WTC11 (cell line): ENCODE measurements around the gene IKBKG. TPM values are rescaled to one million over a fixed set of nuclear protein-coding genes. Genes with fewer than 3 reads are reported as not detected.
"Not testable (repeated sequence)": the region's sequence is repeated elsewhere in the genome, so short reads cannot be mapped to it uniquely, and the experiment has no call there.

Experiments
- ATAC-seq: fragments of 200-7000 bp; cut with Tn5 transposase; 2 replicates; pipeline ENCODE4 v1.10.0; 2021; ENCODE audit warnings: mild to moderate bottlenecking, moderate library complexity
- CTCF ChIA-PET: fragments of 300-600 bp; sonication (Branson Sonifier 250); formaldehyde crosslinking; loops from one replicate; lab custom pipeline; 2021; ENCODE audit warnings: antibody characterized with exemption; lab: Charles Lee
- POLR2A ChIA-PET: fragments of 350-600 bp; sonication (Branson Sonifier 250); formaldehyde crosslinking; loops from one replicate; lab custom pipeline; 2021; ENCODE audit warnings: antibody characterized with exemption; lab: Charles Lee
- DNase-seq: peaks from one replicate; pipeline ENCODE4 v3.0.0; 2021; ENCODE audit warnings: low spot score
- H3K27ac Mint-ChIP-seq: 2 replicates; pipeline ENCODE4 v1.8.0; 2021; ENCODE audit warnings: mixed read lengths
- H3K27me3 Mint-ChIP-seq: 2 replicates; pipeline ENCODE4 v1.8.0; 2021; ENCODE audit warnings: low read depth, mild to moderate bottlenecking, moderate library complexity, mixed read lengths
- H3K36me3 Mint-ChIP-seq: 2 replicates; pipeline ENCODE4 v1.8.0; 2021; ENCODE audit warnings: mixed read lengths
- H3K4me1 Mint-ChIP-seq: 2 replicates; pipeline ENCODE4 v1.8.0; 2022; ENCODE audit warnings: mixed read lengths
- H3K4me3 Mint-ChIP-seq: 2 replicates; pipeline ENCODE4 v1.8.0; 2021; ENCODE audit warnings: mild to moderate bottlenecking, moderate library complexity, mixed read lengths
- H3K9me3 Mint-ChIP-seq: 2 replicates; pipeline ENCODE4 v1.8.0; 2021; ENCODE audit warnings: mixed read lengths
- JAZF1 ChIP-seq: fragments of 250-450 bp; sonication (Bioruptor Pico); IDR thresholded peaks from 2 replicates; pipeline ENCODE4 v1.9.0; 2021; ENCODE audit warnings: moderate library complexity, mild to moderate bottlenecking, inconsistent platforms
- JUN ChIP-seq: sonication (generic); formaldehyde crosslinking; IDR thresholded peaks from 2 replicates; pipeline ENCODE4 v1.8.0; 2023; ENCODE audit warnings: mild to moderate bottlenecking, missing genetic modification reagents
- NFYB ChIP-seq: sonication (generic); formaldehyde crosslinking; conservative IDR thresholded peaks from 2 replicates; pipeline ENCODE4 v1.8.0; 2022; ENCODE audit warnings: low read depth, missing genetic modification reagents
- NR1H2 ChIP-seq: sonication (generic); formaldehyde crosslinking; IDR thresholded peaks from 2 replicates; pipeline ENCODE4 v1.9.0; 2021; ENCODE audit warnings: mild to moderate bottlenecking, moderate library complexity, missing genetic modification reagents
- NR3C1 ChIP-seq: sonication (generic); formaldehyde crosslinking; conservative IDR thresholded peaks from 2 replicates; pipeline ENCODE4 v1.8.1; 2023; ENCODE audit warnings: low read depth, mild to moderate bottlenecking, missing genetic modification reagents
- RORB ChIP-seq: fragments of 250-450 bp; sonication (Bioruptor Pico); IDR thresholded peaks from 2 replicates; pipeline ENCODE4 v1.9.0; 2021; ENCODE audit warnings: mild to moderate bottlenecking
- SOX15 ChIP-seq: fragments of 250-450 bp; sonication (Bioruptor Pico); IDR thresholded peaks from 2 replicates; pipeline ENCODE4 v1.9.0; 2021; ENCODE audit warnings: mild to moderate bottlenecking
- SP1 ChIP-seq: sonication (generic); formaldehyde crosslinking; conservative IDR thresholded peaks from 2 replicates; pipeline ENCODE4 v1.8.1; 2022; ENCODE audit warnings: missing genetic modification reagents
- ZNF317 ChIP-seq: sonication (generic); formaldehyde crosslinking; IDR thresholded peaks from 2 replicates; pipeline ENCODE4 v1.8.1; 2023; ENCODE audit warnings: low read depth, mild to moderate bottlenecking, moderate library complexity, missing genetic modification reagents, borderline replicate concordance
- total RNA-seq: library from RNA; stranded (reverse); gene quantifications from 3 replicates; pipeline ENCODE4 v1.2.3, GENCODE V29; 2021
- TF ChIP-seq, protein P1 (sequence below): sonication (generic); formaldehyde crosslinking; IDR thresholded peaks from 2 replicates; pipeline ENCODE4 v1.8.1; 2023; ENCODE audit warnings: mild to moderate bottlenecking, missing genetic modification reagents
- TF ChIP-seq, protein P2 (sequence below): sonication (generic); formaldehyde crosslinking; IDR thresholded peaks from 2 replicates; pipeline ENCODE4 v1.8.0; 2023; ENCODE audit warnings: mild to moderate bottlenecking, missing genetic modification reagents
- TF ChIP-seq, protein P3 (sequence below): fragments of 250-450 bp; sonication (Bioruptor Pico); conservative IDR thresholded peaks from 2 replicates; pipeline ENCODE4 v1.9.0; 2021; ENCODE audit warnings: mild to moderate bottlenecking
- TF ChIP-seq, protein P4 (sequence below): fragments of 200-600 bp; IDR thresholded peaks from 2 replicates; pipeline ENCODE4 v1.8.0; 2022; ENCODE audit warnings: antibody characterized with exemption
- TF ChIP-seq, protein P5 (sequence below): fragments of 250-450 bp; sonication (Bioruptor Pico); IDR thresholded peaks from 2 replicates; pipeline ENCODE4 v1.9.0; 2021; ENCODE audit warnings: moderate library complexity, mild to moderate bottlenecking, inconsistent platforms, borderline replicate concordance
- TF ChIP-seq, protein P6 (sequence below): sonication (generic); formaldehyde crosslinking; IDR thresholded peaks from 2 replicates; pipeline ENCODE4 v1.8.1; 2023; ENCODE audit warnings: mild to moderate bottlenecking, missing genetic modification reagents, borderline replicate concordance

Gene IKBKG
- total RNA-seq, 1 experiment from 2014 or later = 29.1 TPM

DNA sequence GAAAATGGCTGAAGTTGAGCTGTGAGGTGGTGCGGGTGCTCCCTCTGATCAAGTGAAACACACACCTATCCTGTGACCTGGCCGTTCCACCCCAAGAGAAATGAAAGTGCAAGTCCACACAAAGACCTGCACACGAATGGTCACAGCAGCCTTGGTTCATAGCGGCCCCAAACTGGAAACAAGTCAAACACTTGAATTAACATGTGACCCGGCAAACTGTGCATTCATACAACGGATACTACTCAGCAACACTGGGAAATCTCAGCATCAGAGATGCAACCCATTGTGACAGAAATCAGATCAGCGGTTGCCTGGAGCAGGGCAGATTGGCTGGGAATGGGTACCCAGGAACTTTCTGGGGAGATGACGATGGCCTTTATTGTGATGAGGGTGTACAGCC is 8.3 kb upstream of the IKBKG start:
- DNase-seq (no peak), ATAC-seq (no peak)
- POLR2A ChIA-PET = no interaction called here
- Mint-ChIP-seq H3K4me1 (no peaks in the 10 kb centered on the region), H3K9me3 (no peaks in the 10 kb centered on the region), H3K27ac (no peak overlapping the region), H3K36me3 (peaks cover 3% of the 10 kb centered on the region; the same call in 1 of the 2 replicates), H3K4me3 (no peak overlapping the region), H3K27me3 (no peaks in the 10 kb centered on the region)
- CTCF ChIA-PET = no interaction called here
- TF ChIP-seq NR3C1 (CRISPR knock-in tag) (no peak), JUN (CRISPR knock-in tag) (no peak), NR1H2 (CRISPR knock-in tag) (no peak), SOX15 (CRISPR knock-in tag) (no peak), RORB (no peak), NFYB (CRISPR knock-in tag) (no peak), ZNF317 (CRISPR knock-in tag) (no peak), SP1 (no peak), JAZF1 (CRISPR knock-in tag) (no peak)
- TF ChIP-seq, protein P1, sequence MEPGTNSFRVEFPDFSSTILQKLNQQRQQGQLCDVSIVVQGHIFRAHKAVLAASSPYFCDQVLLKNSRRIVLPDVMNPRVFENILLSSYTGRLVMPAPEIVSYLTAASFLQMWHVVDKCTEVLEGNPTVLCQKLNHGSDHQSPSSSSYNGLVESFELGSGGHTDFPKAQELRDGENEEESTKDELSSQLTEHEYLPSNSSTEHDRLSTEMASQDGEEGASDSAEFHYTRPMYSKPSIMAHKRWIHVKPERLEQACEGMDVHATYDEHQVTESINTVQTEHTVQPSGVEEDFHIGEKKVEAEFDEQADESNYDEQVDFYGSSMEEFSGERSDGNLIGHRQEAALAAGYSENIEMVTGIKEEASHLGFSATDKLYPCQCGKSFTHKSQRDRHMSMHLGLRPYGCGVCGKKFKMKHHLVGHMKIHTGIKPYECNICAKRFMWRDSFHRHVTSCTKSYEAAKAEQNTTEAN (CRISPR knock-in tag) = no peak
- TF ChIP-seq, protein P2, sequence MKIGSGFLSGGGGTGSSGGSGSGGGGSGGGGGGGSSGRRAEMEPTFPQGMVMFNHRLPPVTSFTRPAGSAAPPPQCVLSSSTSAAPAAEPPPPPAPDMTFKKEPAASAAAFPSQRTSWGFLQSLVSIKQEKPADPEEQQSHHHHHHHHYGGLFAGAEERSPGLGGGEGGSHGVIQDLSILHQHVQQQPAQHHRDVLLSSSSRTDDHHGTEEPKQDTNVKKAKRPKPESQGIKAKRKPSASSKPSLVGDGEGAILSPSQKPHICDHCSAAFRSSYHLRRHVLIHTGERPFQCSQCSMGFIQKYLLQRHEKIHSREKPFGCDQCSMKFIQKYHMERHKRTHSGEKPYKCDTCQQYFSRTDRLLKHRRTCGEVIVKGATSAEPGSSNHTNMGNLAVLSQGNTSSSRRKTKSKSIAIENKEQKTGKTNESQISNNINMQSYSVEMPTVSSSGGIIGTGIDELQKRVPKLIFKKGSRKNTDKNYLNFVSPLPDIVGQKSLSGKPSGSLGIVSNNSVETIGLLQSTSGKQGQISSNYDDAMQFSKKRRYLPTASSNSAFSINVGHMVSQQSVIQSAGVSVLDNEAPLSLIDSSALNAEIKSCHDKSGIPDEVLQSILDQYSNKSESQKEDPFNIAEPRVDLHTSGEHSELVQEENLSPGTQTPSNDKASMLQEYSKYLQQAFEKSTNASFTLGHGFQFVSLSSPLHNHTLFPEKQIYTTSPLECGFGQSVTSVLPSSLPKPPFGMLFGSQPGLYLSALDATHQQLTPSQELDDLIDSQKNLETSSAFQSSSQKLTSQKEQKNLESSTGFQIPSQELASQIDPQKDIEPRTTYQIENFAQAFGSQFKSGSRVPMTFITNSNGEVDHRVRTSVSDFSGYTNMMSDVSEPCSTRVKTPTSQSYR (CRISPR knock-in tag) = no peak
- TF ChIP-seq, protein P3, sequence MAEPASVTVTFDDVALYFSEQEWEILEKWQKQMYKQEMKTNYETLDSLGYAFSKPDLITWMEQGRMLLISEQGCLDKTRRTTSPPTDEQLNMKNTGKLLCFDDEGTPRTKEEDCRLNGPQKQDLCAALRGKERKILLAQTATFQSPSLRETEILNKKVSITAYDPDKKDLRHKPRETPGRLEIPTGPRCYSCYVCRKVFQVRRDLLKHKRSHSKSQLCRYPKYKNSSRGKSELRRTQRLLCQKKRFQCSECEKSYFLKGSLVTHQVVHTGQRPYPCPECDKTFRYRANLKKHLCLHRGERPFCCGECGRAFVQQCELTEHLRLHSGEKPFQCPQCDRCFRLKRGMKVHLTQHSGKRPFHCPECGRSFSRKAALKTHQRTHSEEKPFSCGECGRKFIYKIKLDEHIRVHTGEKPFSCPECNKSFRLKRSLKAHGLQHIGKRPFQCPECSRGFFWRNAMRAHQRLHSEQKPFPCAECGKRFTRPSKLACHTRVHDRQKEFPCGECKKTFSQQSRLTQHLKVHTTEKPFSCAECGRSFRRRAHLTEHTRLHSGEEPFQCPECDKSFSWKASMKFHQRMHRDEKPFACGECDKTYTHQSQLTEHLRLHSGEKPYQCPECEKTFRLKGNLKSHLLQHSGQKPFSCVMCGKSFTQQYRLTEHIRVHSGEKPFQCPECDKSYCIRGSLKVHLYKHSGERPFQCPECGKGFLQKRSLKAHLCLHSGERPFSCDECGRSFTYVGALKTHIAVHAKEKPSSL (CRISPR knock-in tag) = no peak
- TF ChIP-seq, protein P4, sequence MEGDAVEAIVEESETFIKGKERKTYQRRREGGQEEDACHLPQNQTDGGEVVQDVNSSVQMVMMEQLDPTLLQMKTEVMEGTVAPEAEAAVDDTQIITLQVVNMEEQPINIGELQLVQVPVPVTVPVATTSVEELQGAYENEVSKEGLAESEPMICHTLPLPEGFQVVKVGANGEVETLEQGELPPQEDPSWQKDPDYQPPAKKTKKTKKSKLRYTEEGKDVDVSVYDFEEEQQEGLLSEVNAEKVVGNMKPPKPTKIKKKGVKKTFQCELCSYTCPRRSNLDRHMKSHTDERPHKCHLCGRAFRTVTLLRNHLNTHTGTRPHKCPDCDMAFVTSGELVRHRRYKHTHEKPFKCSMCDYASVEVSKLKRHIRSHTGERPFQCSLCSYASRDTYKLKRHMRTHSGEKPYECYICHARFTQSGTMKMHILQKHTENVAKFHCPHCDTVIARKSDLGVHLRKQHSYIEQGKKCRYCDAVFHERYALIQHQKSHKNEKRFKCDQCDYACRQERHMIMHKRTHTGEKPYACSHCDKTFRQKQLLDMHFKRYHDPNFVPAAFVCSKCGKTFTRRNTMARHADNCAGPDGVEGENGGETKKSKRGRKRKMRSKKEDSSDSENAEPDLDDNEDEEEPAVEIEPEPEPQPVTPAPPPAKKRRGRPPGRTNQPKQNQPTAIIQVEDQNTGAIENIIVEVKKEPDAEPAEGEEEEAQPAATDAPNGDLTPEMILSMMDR = no peak
- TF ChIP-seq, protein P5, sequence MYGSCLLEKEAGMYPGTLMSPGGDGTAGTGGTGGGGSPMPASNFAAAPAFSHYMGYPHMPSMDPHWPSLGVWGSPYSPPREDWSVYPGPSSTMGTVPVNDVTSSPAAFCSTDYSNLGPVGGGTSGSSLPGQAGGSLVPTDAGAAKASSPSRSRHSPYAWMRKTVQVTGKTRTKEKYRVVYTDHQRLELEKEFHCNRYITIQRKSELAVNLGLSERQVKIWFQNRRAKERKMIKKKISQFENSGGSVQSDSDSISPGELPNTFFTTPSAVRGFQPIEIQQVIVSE = no peak
- TF ChIP-seq, protein P6, sequence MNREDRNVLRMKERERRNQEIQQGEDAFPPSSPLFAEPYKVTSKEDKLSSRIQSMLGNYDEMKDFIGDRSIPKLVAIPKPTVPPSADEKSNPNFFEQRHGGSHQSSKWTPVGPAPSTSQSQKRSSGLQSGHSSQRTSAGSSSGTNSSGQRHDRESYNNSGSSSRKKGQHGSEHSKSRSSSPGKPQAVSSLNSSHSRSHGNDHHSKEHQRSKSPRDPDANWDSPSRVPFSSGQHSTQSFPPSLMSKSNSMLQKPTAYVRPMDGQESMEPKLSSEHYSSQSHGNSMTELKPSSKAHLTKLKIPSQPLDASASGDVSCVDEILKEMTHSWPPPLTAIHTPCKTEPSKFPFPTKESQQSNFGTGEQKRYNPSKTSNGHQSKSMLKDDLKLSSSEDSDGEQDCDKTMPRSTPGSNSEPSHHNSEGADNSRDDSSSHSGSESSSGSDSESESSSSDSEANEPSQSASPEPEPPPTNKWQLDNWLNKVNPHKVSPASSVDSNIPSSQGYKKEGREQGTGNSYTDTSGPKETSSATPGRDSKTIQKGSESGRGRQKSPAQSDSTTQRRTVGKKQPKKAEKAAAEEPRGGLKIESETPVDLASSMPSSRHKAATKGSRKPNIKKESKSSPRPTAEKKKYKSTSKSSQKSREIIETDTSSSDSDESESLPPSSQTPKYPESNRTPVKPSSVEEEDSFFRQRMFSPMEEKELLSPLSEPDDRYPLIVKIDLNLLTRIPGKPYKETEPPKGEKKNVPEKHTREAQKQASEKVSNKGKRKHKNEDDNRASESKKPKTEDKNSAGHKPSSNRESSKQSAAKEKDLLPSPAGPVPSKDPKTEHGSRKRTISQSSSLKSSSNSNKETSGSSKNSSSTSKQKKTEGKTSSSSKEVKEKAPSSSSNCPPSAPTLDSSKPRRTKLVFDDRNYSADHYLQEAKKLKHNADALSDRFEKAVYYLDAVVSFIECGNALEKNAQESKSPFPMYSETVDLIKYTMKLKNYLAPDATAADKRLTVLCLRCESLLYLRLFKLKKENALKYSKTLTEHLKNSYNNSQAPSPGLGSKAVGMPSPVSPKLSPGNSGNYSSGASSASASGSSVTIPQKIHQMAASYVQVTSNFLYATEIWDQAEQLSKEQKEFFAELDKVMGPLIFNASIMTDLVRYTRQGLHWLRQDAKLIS (CRISPR knock-in tag) = no peak

DNA sequence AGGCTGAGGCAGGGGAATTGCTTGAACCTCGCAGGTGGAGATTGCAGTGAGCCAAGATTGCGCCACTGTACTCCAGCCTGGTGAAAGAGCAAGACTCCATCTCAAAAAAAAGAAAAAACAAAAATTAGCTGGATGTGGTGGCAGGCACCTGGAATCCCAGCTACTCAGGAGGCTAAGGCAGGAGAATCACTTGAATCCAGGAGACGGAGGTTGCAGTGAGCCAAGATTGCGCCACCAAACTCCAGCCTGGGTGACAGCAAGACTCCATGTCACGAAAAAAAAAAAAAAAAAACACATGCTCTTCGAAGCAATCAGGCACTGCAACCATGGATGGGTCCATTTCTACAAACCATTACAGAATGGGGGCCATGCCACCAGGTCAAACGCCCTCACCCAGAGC is 7.1 kb upstream of the IKBKG start:
- H3K9me3 Mint-ChIP-seq, H3K27ac Mint-ChIP-seq, CTCF ChIA-PET, DNase-seq, H3K4me1 Mint-ChIP-seq, POLR2A ChIA-PET, H3K27me3 Mint-ChIP-seq, H3K4me3 Mint-ChIP-seq, ATAC-seq: not testable (repeated sequence)
- peaks cover 10% of the 10 kb centered on the region for H3K36me3 Mint-ChIP-seq
